Hepatocyte (in vitro differentiated cells): ENCODE data around the gene NSL1.

Experiments used
- EZH2 ChIP-seq: fragments of 200-600 bp; sonication (generic); IDR thresholded peaks from 2 replicates; pipeline ENCODE4 v1.6.1; 2016; ENCODE audit warnings: antibody characterized with exemption, mild to moderate bottlenecking, borderline replicate concordance
- TF ChIP-seq, protein P1 (sequence below): fragments of 200-600 bp; sonication (generic); IDR thresholded peaks from 2 replicates; pipeline ENCODE4 v1.5.1; 2016; ENCODE audit warnings: antibody characterized with exemption, mild to moderate bottlenecking; ENCODE audit not compliant: poor library complexity

DNA sequence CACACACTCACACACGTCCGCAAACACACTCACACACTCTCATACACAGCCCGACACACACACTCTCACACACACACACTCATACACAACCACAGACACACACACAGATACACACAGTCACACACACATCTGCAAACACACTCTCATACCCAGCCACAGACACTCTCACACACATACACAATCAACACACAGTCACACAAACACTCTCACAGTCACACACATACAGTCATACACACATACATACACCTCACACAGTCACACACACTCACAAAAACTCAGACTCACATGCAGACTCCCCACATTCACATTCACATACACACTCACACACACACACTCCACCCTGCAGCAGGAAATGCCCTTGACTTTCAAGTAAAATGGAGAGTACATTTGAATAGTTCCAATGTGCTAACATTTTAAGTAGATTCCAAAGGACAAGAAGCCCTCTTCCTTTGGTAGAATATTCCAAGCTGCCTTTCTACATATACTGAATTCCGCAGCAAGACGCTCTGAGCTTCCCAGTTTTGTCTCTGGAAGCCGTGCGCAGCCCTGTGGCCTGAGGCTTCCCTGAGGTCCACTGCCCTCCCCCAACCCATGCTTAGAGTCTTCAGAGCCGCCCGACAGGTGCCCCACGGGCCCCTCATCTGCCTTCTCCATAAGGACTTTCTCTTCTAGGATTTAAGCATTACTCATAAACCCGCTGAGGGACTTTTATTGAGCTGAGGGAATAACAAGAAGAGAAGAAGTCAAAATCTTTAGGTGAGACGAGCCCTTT is 101.6 kb downstream of the NSL1 start:
- TF ChIP-seq, protein P1, sequence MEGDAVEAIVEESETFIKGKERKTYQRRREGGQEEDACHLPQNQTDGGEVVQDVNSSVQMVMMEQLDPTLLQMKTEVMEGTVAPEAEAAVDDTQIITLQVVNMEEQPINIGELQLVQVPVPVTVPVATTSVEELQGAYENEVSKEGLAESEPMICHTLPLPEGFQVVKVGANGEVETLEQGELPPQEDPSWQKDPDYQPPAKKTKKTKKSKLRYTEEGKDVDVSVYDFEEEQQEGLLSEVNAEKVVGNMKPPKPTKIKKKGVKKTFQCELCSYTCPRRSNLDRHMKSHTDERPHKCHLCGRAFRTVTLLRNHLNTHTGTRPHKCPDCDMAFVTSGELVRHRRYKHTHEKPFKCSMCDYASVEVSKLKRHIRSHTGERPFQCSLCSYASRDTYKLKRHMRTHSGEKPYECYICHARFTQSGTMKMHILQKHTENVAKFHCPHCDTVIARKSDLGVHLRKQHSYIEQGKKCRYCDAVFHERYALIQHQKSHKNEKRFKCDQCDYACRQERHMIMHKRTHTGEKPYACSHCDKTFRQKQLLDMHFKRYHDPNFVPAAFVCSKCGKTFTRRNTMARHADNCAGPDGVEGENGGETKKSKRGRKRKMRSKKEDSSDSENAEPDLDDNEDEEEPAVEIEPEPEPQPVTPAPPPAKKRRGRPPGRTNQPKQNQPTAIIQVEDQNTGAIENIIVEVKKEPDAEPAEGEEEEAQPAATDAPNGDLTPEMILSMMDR = no peak
- no peak for TF ChIP-seq EZH2
